ENCODE data around the gene COL6A5.
"Not testable (repeated sequence)": the region's sequence is repeated elsewhere in the genome, so short reads cannot be mapped to it uniquely, and the experiment has no call there.

COL6A5 gene

DNA sequence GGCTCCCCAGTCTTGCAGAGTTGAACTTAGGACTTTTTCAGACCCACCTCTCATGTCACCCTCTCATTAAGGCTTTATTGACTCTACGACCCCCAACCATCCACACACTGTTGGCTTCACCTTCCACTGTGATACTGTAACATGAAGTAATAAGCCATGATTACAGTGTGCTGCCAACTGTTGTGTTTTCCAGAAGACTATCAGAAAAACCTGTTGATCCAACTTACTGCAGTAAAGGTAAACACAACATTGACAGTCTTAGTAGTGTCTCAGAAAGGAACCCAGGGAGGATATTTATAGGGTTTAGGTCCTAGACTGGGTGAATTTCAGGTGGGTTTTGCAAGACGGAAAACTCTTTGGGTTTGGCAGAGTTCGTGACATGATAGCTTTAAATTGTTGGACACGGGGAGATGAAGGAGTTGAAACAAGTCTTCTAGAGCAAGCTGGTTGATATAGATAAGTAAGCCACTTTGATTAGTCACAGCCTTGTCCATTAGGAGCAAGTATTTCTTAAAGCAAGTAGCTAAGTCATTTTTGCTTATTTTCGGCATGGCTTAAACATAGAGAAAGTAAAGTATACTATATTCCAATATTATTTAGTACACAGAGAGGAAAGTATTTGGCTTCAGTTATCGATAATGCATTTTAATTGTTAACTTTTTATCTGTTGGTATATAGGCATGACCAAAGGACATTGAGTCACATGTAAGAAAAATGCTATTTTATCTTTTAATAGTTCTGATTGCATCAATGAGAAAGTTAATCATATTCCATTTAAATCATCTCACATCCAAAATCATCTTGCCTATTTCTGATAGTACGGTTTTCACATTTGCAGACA is 2.4 kb upstream of the COL6A5 start:
- Histone ChIP-seq H3K27ac (ENCODE audit: low read length) (no peak overlapping the region), H3K27me3 (ENCODE audit: control insufficient read depth, insufficient read depth, low read length) (peaks cover 7% of the 10 kb centered on the region; the same call in 1 of the 2 replicates), H3K4me3 (ENCODE audit: low read length) (no peak overlapping the region), H3K4me1 (ENCODE audit: control insufficient read depth, insufficient read depth, low read length) (no peaks in the 10 kb centered on the region), H3K36me3 (ENCODE audit: control insufficient read depth, insufficient read depth, low read length) (no peaks in the 10 kb centered on the region), H3K9me3 (ENCODE audit: control insufficient read depth, insufficient read depth, low read length) (no peaks in the 10 kb centered on the region)
- no peak for DNase-seq (ENCODE audit: low read depth, low spot score)
- no CpG with 5 or more reads among the region's 7 CpGs for WGBS (ENCODE audit: insufficient coverage, insufficient read length)

GRCh38 chr3:130348258-130348657 is 2.8 kb downstream of the COL6A5 start:
- not testable (repeated sequence) for DNase-seq (ENCODE audit: low read depth, low spot score); H3K36me3 ChIP-seq (ENCODE audit: control insufficient read depth, insufficient read depth, low read length); H3K4me3 ChIP-seq (ENCODE audit: low read length); H3K9me3 ChIP-seq (ENCODE audit: control insufficient read depth, insufficient read depth, low read length); H3K27ac ChIP-seq (ENCODE audit: low read length); H3K27me3 ChIP-seq (ENCODE audit: control insufficient read depth, insufficient read depth, low read length); H3K4me1 ChIP-seq (ENCODE audit: control insufficient read depth, insufficient read depth, low read length)
- WGBS (ENCODE audit: insufficient coverage, insufficient read length): no CpG with 5 or more reads among the region's 2 CpGs

DNA sequence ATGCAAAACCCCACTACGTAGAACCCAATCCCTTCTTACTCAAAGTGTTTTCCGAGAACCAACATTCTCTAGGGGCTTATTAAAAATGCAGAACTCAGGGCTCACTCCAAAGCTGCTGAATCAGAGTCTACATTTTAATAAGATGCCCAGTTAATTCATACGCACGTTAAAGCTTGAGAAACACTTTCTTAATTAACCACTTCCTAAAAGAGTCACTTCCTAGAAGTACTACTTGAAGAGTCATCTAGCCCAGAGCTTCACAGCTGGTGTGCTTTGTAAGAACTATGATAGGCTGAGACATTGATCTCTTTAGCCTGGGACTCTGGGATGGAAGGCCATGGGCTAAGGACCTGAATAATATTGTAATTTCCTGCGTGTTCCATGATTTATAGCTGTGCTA is 9.0 kb downstream of the COL6A5 start:
- H3K36me3 ChIP-seq (ENCODE audit: control insufficient read depth, insufficient read depth, low read length): no peaks in the 10 kb centered on the region
- H3K27me3 ChIP-seq (ENCODE audit: control insufficient read depth, insufficient read depth, low read length): no peaks in the 10 kb centered on the region
- no CpG with 5 or more reads among the region's 5 CpGs for WGBS (ENCODE audit: insufficient coverage, insufficient read length)
- no peak overlapping the region for H3K4me3 ChIP-seq (ENCODE audit: low read length)
- no peak overlapping the region for H3K27ac ChIP-seq (ENCODE audit: low read length)
- H3K9me3 ChIP-seq (ENCODE audit: control insufficient read depth, insufficient read depth, low read length): no peaks in the 10 kb centered on the region
- DNase-seq (ENCODE audit: low read depth, low spot score): no peak
- H3K4me1 ChIP-seq (ENCODE audit: control insufficient read depth, insufficient read depth, low read length): no peaks in the 10 kb centered on the region

GRCh38 chr3:130374033-130374432 is 28.6 kb downstream of the COL6A5 start:
- Histone ChIP-seq H3K4me1 (ENCODE audit: control insufficient read depth, insufficient read depth, low read length) (no peaks in the 10 kb centered on the region), H3K4me3 (ENCODE audit: low read length) (no peak overlapping the region), H3K27me3 (ENCODE audit: control insufficient read depth, insufficient read depth, low read length) (no peaks in the 10 kb centered on the region), H3K36me3 (ENCODE audit: control insufficient read depth, insufficient read depth, low read length) (no peaks in the 10 kb centered on the region), H3K9me3 (ENCODE audit: control insufficient read depth, insufficient read depth, low read length) (no peaks in the 10 kb centered on the region), H3K27ac (ENCODE audit: low read length) (no peak overlapping the region)
- no CpG with 5 or more reads among the region's 3 CpGs for WGBS (ENCODE audit: insufficient coverage, insufficient read length)
- no peak for DNase-seq (ENCODE audit: low read depth, low spot score)

DNA sequence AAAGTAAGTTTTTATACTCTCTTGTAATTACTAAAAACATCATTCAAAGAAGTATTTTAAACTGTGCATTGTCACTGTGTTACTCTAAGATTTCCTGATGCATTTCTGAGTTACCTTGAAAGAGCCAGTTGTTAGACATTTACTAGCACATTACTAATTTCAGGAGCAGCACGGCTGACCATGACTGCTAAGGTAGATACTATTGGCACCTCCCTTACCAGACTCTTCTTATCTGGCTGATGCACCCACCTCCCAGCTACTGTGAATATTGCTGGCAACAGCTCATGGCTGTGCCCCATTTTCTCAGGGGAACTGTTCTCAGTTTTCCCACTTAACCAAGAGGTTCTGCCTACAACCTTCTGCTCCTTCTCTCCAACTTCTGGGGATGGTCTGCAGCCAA is 29.4 kb downstream of the COL6A5 start:
- no peak overlapping the region for H3K4me3 ChIP-seq (ENCODE audit: low read length)
- DNase-seq (ENCODE audit: low read depth, low spot score): no peak
- no peaks in the 10 kb centered on the region for H3K36me3 ChIP-seq (ENCODE audit: control insufficient read depth, insufficient read depth, low read length)
- no peaks in the 10 kb centered on the region for H3K4me1 ChIP-seq (ENCODE audit: control insufficient read depth, insufficient read depth, low read length)
- no peaks in the 10 kb centered on the region for H3K9me3 ChIP-seq (ENCODE audit: control insufficient read depth, insufficient read depth, low read length)
- H3K27ac ChIP-seq (ENCODE audit: low read length): no peak overlapping the region
- no CpG with 5 or more reads among the region's 1 CpG for WGBS (ENCODE audit: insufficient coverage, insufficient read length)
- no peaks in the 10 kb centered on the region for H3K27me3 ChIP-seq (ENCODE audit: control insufficient read depth, insufficient read depth, low read length)

GRCh38 chr3:130377960-130378676 is 32.6 kb downstream of the COL6A5 start:
- H3K36me3 ChIP-seq (ENCODE audit: control insufficient read depth, insufficient read depth, low read length): no peaks in the 10 kb centered on the region
- H3K9me3 ChIP-seq (ENCODE audit: control insufficient read depth, insufficient read depth, low read length): no peaks in the 10 kb centered on the region
- DNase-seq (ENCODE audit: low read depth, low spot score): no peak
- H3K4me3 ChIP-seq (ENCODE audit: low read length): no peak overlapping the region
- no CpG with 5 or more reads among the region's 1 CpG for whole genome bisulfite sequencing (ENCODE audit: insufficient coverage, insufficient read length)
- H3K4me1 ChIP-seq (ENCODE audit: control insufficient read depth, insufficient read depth, low read length): no peaks in the 10 kb centered on the region
- H3K27ac ChIP-seq (ENCODE audit: low read length): no peak overlapping the region
- H3K27me3 ChIP-seq (ENCODE audit: control insufficient read depth, insufficient read depth, low read length): no peaks in the 10 kb centered on the region

GRCh38 chr3:130378677-130379191 is 33.3 kb downstream of the COL6A5 start:
- Histone ChIP-seq H3K27ac (ENCODE audit: low read length) (no peak overlapping the region), H3K27me3 (ENCODE audit: control insufficient read depth, insufficient read depth, low read length) (no peaks in the 10 kb centered on the region), H3K4me3 (ENCODE audit: low read length) (no peak overlapping the region), H3K36me3 (ENCODE audit: control insufficient read depth, insufficient read depth, low read length) (no peaks in the 10 kb centered on the region), H3K9me3 (ENCODE audit: control insufficient read depth, insufficient read depth, low read length) (no peaks in the 10 kb centered on the region), H3K4me1 (ENCODE audit: control insufficient read depth, insufficient read depth, low read length) (no peaks in the 10 kb centered on the region)
- DNase-seq (ENCODE audit: low read depth, low spot score): no peak
- WGBS (ENCODE audit: insufficient coverage, insufficient read length): no CpG with 5 or more reads among the region's 7 CpGs

GRCh38 chr3:130379274-130379673 is 33.8 kb downstream of the COL6A5 start:
- Histone ChIP-seq H3K27me3 (ENCODE audit: control insufficient read depth, insufficient read depth, low read length) (no peaks in the 10 kb centered on the region), H3K27ac (ENCODE audit: low read length) (no peak overlapping the region), H3K9me3 (ENCODE audit: control insufficient read depth, insufficient read depth, low read length) (no peaks in the 10 kb centered on the region), H3K4me3 (ENCODE audit: low read length) (no peak overlapping the region), H3K4me1 (ENCODE audit: control insufficient read depth, insufficient read depth, low read length) (no peaks in the 10 kb centered on the region), H3K36me3 (ENCODE audit: control insufficient read depth, insufficient read depth, low read length) (no peaks in the 10 kb centered on the region)
- DNase-seq (ENCODE audit: low read depth, low spot score): no peak
- WGBS (ENCODE audit: insufficient coverage, insufficient read length): no CpG with 5 or more reads among the region's 6 CpGs

DNA sequence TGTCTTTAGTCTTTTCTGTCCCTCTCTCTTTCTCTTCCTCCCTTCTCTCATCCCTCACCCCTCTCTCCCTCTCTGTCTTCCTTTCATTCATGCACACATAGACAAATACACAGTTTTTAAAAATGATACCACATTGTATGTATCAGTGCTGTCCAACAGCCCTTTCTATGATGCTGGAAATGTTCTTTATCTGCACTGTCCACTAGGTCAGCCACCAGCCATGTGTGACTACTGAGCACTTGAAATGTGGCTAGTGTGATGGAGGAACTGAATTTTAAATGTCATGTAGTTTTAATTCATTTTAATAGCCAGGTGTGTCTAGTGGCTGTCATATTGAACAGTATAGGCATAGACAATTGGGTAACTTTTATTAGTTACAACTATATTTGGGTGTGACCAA is 34.9 kb downstream of the COL6A5 start:
- no peak overlapping the region for H3K27ac ChIP-seq (ENCODE audit: low read length)
- H3K27me3 ChIP-seq (ENCODE audit: control insufficient read depth, insufficient read depth, low read length): no peaks in the 10 kb centered on the region
- no peaks in the 10 kb centered on the region for H3K36me3 ChIP-seq (ENCODE audit: control insufficient read depth, insufficient read depth, low read length)
- H3K4me1 ChIP-seq (ENCODE audit: control insufficient read depth, insufficient read depth, low read length): no peaks in the 10 kb centered on the region
- no peak for DNase-seq (ENCODE audit: low read depth, low spot score)
- no peak overlapping the region for H3K4me3 ChIP-seq (ENCODE audit: low read length)
- H3K9me3 ChIP-seq (ENCODE audit: control insufficient read depth, insufficient read depth, low read length): no peaks in the 10 kb centered on the region

- no peak for DNase-seq (ENCODE audit: low read depth, low spot score)
- Histone ChIP-seq H3K36me3 (ENCODE audit: control insufficient read depth, insufficient read depth, low read length) (no peaks in the 10 kb centered on the region), H3K4me3 (ENCODE audit: low read length) (no peak overlapping the region), H3K27ac (ENCODE audit: low read length) (no peak overlapping the region), H3K27me3 (ENCODE audit: control insufficient read depth, insufficient read depth, low read length) (no peaks in the 10 kb centered on the region), H3K9me3 (ENCODE audit: control insufficient read depth, insufficient read depth, low read length) (no peaks in the 10 kb centered on the region), H3K4me1 (ENCODE audit: control insufficient read depth, insufficient read depth, low read length) (no peaks in the 10 kb centered on the region)
- no CpG with 5 or more reads among the region's 3 CpGs for WGBS (ENCODE audit: insufficient coverage, insufficient read length)
These were observed 38.0 kb downstream of the COL6A5 start for GRCh38 chr3:130383424-130383823.
